Measurements from ENCODE around the gene MFSD12.

The MFSD12 gene

GRCh38 chr19:3505598-3506383 lies 51.6 kb downstream of the MFSD12 start, which contains the start of gene FZR1:
Gene FZR1 (plus strand): TSS chr19:3506311. CDS start chr19:3522990, 16,679 bp downstream.
- DNase-seq: peak; percentile 99

GRCh38 chr19:3504735-3505134 lies 52.7 kb downstream of the MFSD12 start:
- no peak for DNase-seq

GRCh38 chr19:3503036-3503572 lies 54.3 kb downstream of the MFSD12 start:
- no peak for DNase-seq

- DNase-seq: no peak
These were observed 55.6 kb downstream of the MFSD12 start for GRCh38 chr19:3501780-3502179.

GRCh38 chr19:3500429-3501101 lies 56.8 kb downstream of the MFSD12 start, which contains the start of gene DOHH:
Gene DOHH (minus strand): TSS chr19:3500674. CDS start chr19:3496814, 3,860 bp downstream.
- DNase-seq: peak; percentile 95

- DNase-seq: no peak
These were observed 57.5 kb downstream of the MFSD12 start for GRCh38 chr19:3499738-3500428.

GRCh38 chr19:3497757-3498520 lies 59.4 kb downstream of the MFSD12 start:
- DNase-seq: no peak

GRCh38 chr19:3496392-3497273 lies 60.8 kb downstream of the MFSD12 start:
- DNase-seq: no peak

- DNase-seq: no peak
These were observed 62.8 kb downstream of the MFSD12 start for GRCh38 chr19:3494559-3494958.

All from fibroblast of skin of abdomen (primary cell).